HEK293 (cell line): ENCODE results near the gene PLCH2.

Source experiments
- CTCF ChIA-PET: fragments of 350-600 bp; formaldehyde crosslinking; extraction: SDS; loops from one replicate; lab custom pipeline; 2021; ENCODE audit warnings: antibody characterized with exemption; lab: Yijun Ruan, JAX
- POLR2A ChIA-PET: fragments of 300-600 bp; formaldehyde crosslinking; extraction: SDS; loops from one replicate; lab custom pipeline; 2020; ENCODE audit warnings: antibody characterized with exemption, inconsistent platforms; lab: Yijun Ruan, JAX
- H3K27ac ChIP-seq: fragments of 200-500 bp; sonication (Bioruptor generic); 2 replicates; pipeline ENCODE4 v1.5.1; 2014; ENCODE audit warnings: low read depth, low read length, control low read depth, inconsistent platforms; ENCODE audit errors: extremely low read depth
- H3K36me3 ChIP-seq, 2 experiments: fragments of 200-500 bp in 1 of 2; sonication (Bioruptor generic) in 1 of 2; 1 replicate in 1 of 2; 2 replicates in 1 of 2; pipeline ENCODE4 v1.5.1; 2014 to 2017; ENCODE audit warnings: inconsistent platforms in 2 of 2, low read length in 2 of 2; ENCODE audit not compliant: control insufficient read depth in 2 of 2, insufficient read depth in 1 of 2
- H3K4me1 ChIP-seq: fragments of 200-500 bp; sonication (Bioruptor generic); 2 replicates; pipeline ENCODE4 v1.5.1; 2014; ENCODE audit warnings: mild to moderate bottlenecking, low read length, inconsistent platforms; ENCODE audit not compliant: control insufficient read depth, insufficient read depth
- H3K4me3 ChIP-seq: 2 replicates; pipeline ENCODE4 v1.5.1; 2011; ENCODE audit warnings: low read depth, mild to moderate bottlenecking, control low read depth, low read length, moderate library complexity
- H3K9me3 ChIP-seq: fragments of 200-500 bp; sonication (Bioruptor generic); 2 replicates; pipeline ENCODE4 v1.5.1; 2014; ENCODE audit warnings: low read depth, low read length, inconsistent platforms; ENCODE audit not compliant: control insufficient read depth, insufficient read depth
- CTCF ChIP-seq: fragments of 450-650 bp; formaldehyde crosslinking; IDR thresholded peaks from 2 replicates; pipeline ENCODE4 v1.5.1; 2016; ENCODE audit warnings: missing biosample characterization, missing genetic modification characterization
- GLI2 ChIP-seq: fragments of 450-650 bp; formaldehyde crosslinking; IDR thresholded peaks from 2 replicates; pipeline ENCODE4; 2017; ENCODE audit warnings: missing biosample characterization, missing genetic modification characterization, low read depth, borderline replicate concordance
- HOXA7 ChIP-seq: sonication (generic); formaldehyde crosslinking; IDR thresholded peaks from 2 replicates; pipeline ENCODE4 v1.8.1; 2022; ENCODE audit warnings: missing genetic modification reagents, borderline replicate concordance
- HOXD13 ChIP-seq: sonication (generic); formaldehyde crosslinking; IDR thresholded peaks from 2 replicates; pipeline ENCODE4 v1.8.0; 2022; ENCODE audit warnings: missing genetic modification reagents, borderline replicate concordance
- PBX3 ChIP-seq: sonication (generic); formaldehyde crosslinking; IDR thresholded peaks from 2 replicates; pipeline ENCODE4 v1.8.1; 2022; ENCODE audit warnings: mild to moderate bottlenecking, moderate library complexity, missing genetic modification reagents
- PRDM1 ChIP-seq: fragments of 450-650 bp; formaldehyde crosslinking; IDR thresholded peaks from 2 replicates; pipeline ENCODE4; 2016; ENCODE audit warnings: missing biosample characterization, missing genetic modification characterization
- PRDM6 ChIP-seq: fragments of 450-650 bp; formaldehyde crosslinking; IDR thresholded peaks from 2 replicates; pipeline ENCODE4 v1.5.1; 2017; ENCODE audit warnings: missing biosample characterization, missing genetic modification characterization
- SCRT1 ChIP-seq: fragments of 450-650 bp; formaldehyde crosslinking; IDR thresholded peaks from 2 replicates; pipeline ENCODE4 v1.5.1; 2016; ENCODE audit warnings: missing biosample characterization, missing genetic modification characterization, borderline replicate concordance
- SCRT2 ChIP-seq: fragments of 450-650 bp; formaldehyde crosslinking; IDR thresholded peaks from 2 replicates; pipeline ENCODE4 v1.5.1; 2016; ENCODE audit warnings: missing biosample characterization, missing genetic modification characterization
- ZFP37 ChIP-seq: fragments of 450-650 bp; formaldehyde crosslinking; IDR thresholded peaks from 2 replicates; pipeline ENCODE4 v1.5.1; 2016; ENCODE audit warnings: missing biosample characterization, missing genetic modification characterization
- ZNF132 ChIP-seq: fragments of 450-650 bp; formaldehyde crosslinking; IDR thresholded peaks from 2 replicates; pipeline ENCODE4 v1.5.1; 2017; ENCODE audit warnings: missing biosample characterization, missing genetic modification characterization, borderline replicate concordance
- ZNF19 ChIP-seq: fragments of 450-650 bp; formaldehyde crosslinking; IDR thresholded peaks from 2 replicates; pipeline ENCODE4; 2016; ENCODE audit warnings: missing biosample characterization, missing genetic modification characterization, low read depth
- ZNF211 ChIP-seq: fragments of 450-650 bp; formaldehyde crosslinking; IDR thresholded peaks from 2 replicates; pipeline ENCODE4 v1.5.1; 2016; ENCODE audit warnings: low read depth, missing biosample characterization, missing genetic modification characterization
- ZNF214 ChIP-seq: fragments of 450-650 bp; formaldehyde crosslinking; IDR thresholded peaks from 2 replicates; pipeline ENCODE4 v1.5.1; 2017; ENCODE audit warnings: missing biosample characterization, mild to moderate bottlenecking, missing genetic modification characterization, borderline replicate concordance
- ZNF248 ChIP-seq: fragments of 450-650 bp; formaldehyde crosslinking; IDR thresholded peaks from 2 replicates; pipeline ENCODE4 v1.5.1; 2017; ENCODE audit warnings: missing biosample characterization, missing genetic modification characterization
- ZNF335 ChIP-seq: fragments of 450-650 bp; formaldehyde crosslinking; conservative IDR thresholded peaks from 2 replicates; pipeline ENCODE4 v1.5.1; 2016; ENCODE audit warnings: missing biosample characterization, missing genetic modification characterization
- ZNF433 ChIP-seq: fragments of 450-650 bp; formaldehyde crosslinking; IDR thresholded peaks from 2 replicates; pipeline ENCODE4 v1.5.1; 2016; ENCODE audit warnings: missing biosample characterization, missing genetic modification characterization, low read depth
- ZNF501 ChIP-seq: fragments of 450-650 bp; formaldehyde crosslinking; IDR thresholded peaks from 2 replicates; pipeline ENCODE4 v1.5.1; 2016; ENCODE audit warnings: missing biosample characterization, missing genetic modification characterization
- ZNF513 ChIP-seq: fragments of 450-650 bp; IDR thresholded peaks from 2 replicates; pipeline ENCODE4 v1.5.1; 2018; ENCODE audit warnings: missing biosample characterization, missing genetic modification characterization
- ZNF585B ChIP-seq: fragments of 450-650 bp; formaldehyde crosslinking; IDR thresholded peaks from 2 replicates; pipeline ENCODE4 v1.5.1; 2016; ENCODE audit warnings: missing biosample characterization, missing genetic modification characterization
- ZNF610 ChIP-seq: fragments of 450-650 bp; formaldehyde crosslinking; IDR thresholded peaks from 2 replicates; pipeline ENCODE4 v1.5.1; 2016; ENCODE audit warnings: missing biosample characterization, missing genetic modification characterization, borderline replicate concordance
- ZNF621 ChIP-seq: fragments of 450-650 bp; formaldehyde crosslinking; IDR thresholded peaks from 2 replicates; pipeline ENCODE4 v1.5.1; 2017; ENCODE audit warnings: missing biosample characterization, missing genetic modification characterization
- ZNF670 ChIP-seq: fragments of 450-650 bp; formaldehyde crosslinking; IDR thresholded peaks from 2 replicates; pipeline ENCODE4 v1.5.1; 2016; ENCODE audit warnings: missing biosample characterization, missing genetic modification characterization, low read depth
- ZNF701 ChIP-seq: fragments of 450-650 bp; formaldehyde crosslinking; IDR thresholded peaks from 2 replicates; pipeline ENCODE4 v1.5.1; 2016; ENCODE audit warnings: missing biosample characterization, missing genetic modification characterization
- ZNF768 ChIP-seq: fragments of 450-650 bp; formaldehyde crosslinking; IDR thresholded peaks from 2 replicates; pipeline ENCODE4 v1.5.1; 2018; ENCODE audit warnings: missing biosample characterization, mild to moderate bottlenecking, missing genetic modification characterization
- ZSCAN4 ChIP-seq: fragments of 450-650 bp; formaldehyde crosslinking; IDR thresholded peaks from 2 replicates; pipeline ENCODE4 v1.5.1; 2017; ENCODE audit warnings: missing biosample characterization, missing genetic modification characterization

The PLCH2 gene

GRCh38 chr1:2496087-2496622 lies 20.1 kb downstream of the PLCH2 start (continued):
- no peak for TF ChIP-seq ZNF621
- no peak for TF ChIP-seq ZNF248
- TF ChIP-seq ZNF768 (tag by site-specific recombination) = no peak
- TF ChIP-seq ZNF501 = no peak
- TF ChIP-seq ZNF670 = no peak
- no peak for TF ChIP-seq HOXD13 (CRISPR knock-in tag)
- no peak for TF ChIP-seq ZNF513 (tag by site-specific recombination)

- ChIA-PET CTCF (interaction anchor here (0.6 to 0.7 kb wide), 2 partner anchors 18 to 1072 kb away, joined by 3 read pairs; no protein-coding TSS in a partner anchor), POLR2A (interaction anchor here (1.3 kb wide), 1 partner anchor 49 kb away, joined by 3 read pairs; no protein-coding TSS in a partner anchor)
- Histone ChIP-seq H3K9me3 (no peaks in the 10 kb centered on the region), H3K4me1 (no peaks in the 10 kb centered on the region; the same call in 1 of the 2 replicates), H3K36me3 (no peaks in the 10 kb centered on the region), H3K27ac (no peak overlapping the region), H3K4me3 (no peak overlapping the region)
- TF ChIP-seq CTCF (tag by site-specific recombination) (no peak), ZNF214 (tag by site-specific recombination) (no peak), PRDM1 (no peak), ZFP37 (tag by site-specific recombination) (no peak), ZNF335 (tag by site-specific recombination) (no peak), ZNF433 (tag by site-specific recombination) (no peak), SCRT2 (tag by site-specific recombination) (no peak), ZNF610 (tag by site-specific recombination) (no peak), SCRT1 (no peak), ZNF211 (tag by site-specific recombination) (no peak), ZSCAN4 (tag by site-specific recombination) (no peak), PRDM6 (tag by site-specific recombination) (no peak), ZNF19 (tag by site-specific recombination) (no peak), GLI2 (tag by site-specific recombination) (no peak), HOXA7 (CRISPR knock-in tag) (no peak), ZNF701 (tag by site-specific recombination) (no peak), ZNF132 (tag by site-specific recombination) (no peak), PBX3 (CRISPR knock-in tag) (no peak), ZNF585B (no peak), ZNF621 (no peak)
Observed at GRCh38 chr1:2496746-2497145, 20.7 kb downstream of the PLCH2 start.
